ENCODE data around the gene DOK3.

Gene DOK3

GRCh38 chr5:177511796-177512675 is 2.4 kb upstream of the DOK3 start:
- no peak for DNase-seq

GRCh38 chr5:177511181-177511580 is 1.6 kb upstream of the DOK3 start:
- DNase-seq, result no peak

DNA sequence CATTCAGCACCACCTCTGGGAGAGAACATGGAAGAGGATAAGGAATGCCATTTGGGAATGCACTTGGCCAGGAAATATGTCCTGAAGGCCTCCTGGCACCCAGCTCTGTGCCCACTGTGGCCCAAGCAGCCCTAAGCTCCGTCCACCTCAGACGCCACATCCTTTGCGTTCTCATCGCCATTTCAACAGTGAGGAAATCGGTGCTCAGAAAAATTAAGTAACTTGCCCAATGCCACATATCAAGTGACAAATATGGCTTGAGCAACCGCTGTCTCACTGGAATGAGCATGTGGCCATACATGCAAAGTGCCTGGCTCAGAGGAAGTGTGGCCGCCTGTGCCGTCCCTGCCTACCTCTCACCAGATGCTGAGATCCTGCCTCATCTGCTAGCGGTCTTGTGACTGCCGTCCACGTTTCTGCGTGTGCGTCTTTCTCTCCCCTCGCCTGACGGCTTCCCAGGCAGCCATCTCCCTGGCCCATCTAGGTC is 984 bp upstream of the DOK3 start:
- no peak for DNase-seq

- no peak for DNase-seq
Observed at GRCh38 chr5:177509991-177510566, 453 bp upstream of the DOK3 start.

GRCh38 chr5:177508837-177509236 is 789 bp downstream of the DOK3 start:
- no peak for DNase-seq

GRCh38 chr5:177508221-177508611 is 1.4 kb downstream of the DOK3 start:
- no peak for DNase-seq

GRCh38 chr5:177507596-177508220 is 1.9 kb downstream of the DOK3 start:
- DNase-seq, result no peak

DNA sequence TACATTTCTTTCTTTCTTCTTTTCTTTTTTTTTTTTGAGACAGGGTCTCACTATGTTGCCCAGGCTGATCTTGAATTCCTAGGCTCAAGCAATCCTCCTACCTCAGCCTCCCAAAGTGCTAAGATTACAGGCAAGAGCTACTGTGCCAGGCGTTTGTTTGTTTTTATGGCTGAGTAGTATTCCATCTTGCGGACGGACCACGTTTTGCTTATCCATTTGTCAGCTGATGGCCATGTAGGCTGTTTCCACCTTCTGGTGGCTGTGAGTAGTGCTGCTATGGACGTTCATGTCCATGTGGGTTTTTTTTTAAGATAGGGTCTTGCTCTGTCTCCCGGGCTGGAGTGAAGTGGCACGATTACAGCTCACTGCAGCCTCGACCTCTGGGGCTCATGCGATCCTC is 2.5 kb downstream of the DOK3 start:
- DNase-seq, result no peak

DNA sequence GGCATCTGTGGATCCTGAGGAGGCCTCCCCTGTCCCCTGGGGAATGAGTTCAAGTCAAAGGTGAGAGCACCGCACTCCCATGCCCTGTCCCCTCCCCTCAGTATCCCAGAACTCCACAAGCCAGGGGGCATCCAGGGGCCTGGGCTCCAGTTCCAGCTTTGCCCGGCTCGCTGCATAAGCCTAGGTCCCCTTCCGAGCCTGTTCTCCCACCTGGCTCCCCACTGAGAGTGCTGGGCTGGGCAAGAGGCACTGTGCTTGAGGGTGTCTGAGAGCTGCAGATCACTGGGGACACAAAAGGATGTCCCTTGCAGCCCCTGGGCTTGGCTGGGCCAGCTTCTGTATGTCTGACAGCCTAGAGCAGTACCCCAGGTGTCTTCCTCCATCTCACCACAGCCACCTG is 4.6 kb downstream of the DOK3 start:
- no peak for DNase-seq

- no peak for DNase-seq
Observed at GRCh38 chr5:177504086-177505056, 5.3 kb downstream of the DOK3 start.

GRCh38 chr5:177503351-177504085 is 6.1 kb downstream of the DOK3 start:
- no peak for DNase-seq

DNA sequence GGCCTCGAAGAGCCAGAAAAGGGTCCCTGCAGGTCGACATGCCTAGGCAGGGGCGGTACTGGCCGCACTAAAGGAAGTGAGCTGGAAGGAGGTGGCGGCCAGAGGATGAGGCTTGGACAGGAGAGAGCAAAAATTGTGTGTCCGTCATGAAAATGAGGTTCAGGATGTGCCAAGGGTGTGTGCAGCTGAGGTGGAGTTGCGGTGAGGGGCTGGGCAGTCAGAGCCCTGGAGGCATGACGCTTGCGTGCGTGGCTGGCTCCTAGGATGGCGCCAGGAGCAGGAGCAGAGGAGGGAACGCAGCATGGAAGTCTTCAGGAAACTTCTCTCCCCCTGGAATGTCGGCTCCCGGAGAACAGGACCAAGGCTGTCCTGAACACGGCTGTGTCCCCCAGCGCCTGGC is 6.7 kb downstream of the DOK3 start:
- DNase-seq, result no peak

DNA sequence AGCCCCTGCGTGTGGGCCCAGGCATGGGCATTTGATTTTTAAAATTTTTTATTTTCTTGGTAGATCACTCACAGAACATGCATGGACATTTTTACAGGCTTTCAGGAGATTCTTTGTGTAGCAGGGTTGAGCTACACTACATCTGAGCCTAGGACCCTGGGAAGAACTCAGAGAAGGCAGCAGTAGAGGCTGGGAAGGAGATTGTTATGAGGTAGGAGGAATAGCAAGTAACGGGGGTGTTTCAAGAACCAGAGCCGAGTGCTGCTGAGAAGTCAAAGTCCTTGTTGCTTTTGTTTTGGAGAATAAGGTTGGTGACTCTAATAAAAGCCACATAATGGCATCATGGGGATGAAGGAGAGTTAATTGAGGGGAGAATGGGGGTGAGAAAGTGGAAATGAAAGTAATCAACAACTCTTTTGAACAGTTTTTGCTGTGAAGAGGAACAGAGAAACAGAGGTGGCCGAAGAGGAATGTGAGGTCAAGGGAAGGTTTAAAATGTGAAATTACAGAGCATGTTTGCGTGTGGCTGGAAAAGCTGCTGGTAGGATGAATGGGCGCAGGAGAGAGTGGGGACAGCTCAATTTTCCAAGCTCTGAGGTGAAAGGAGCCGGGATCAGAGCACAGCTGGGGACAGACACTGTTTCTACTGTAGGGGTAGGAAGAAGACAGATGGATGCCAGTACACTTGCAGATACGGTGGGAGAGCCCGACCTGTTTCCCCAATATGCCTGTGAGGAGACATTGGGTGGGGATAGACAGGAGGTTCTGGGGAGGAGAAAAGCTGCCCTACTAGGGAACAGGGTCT is 7.5 kb downstream of the DOK3 start:
- DNase-seq, result no peak

GRCh38 chr5:177500685-177501522 is 8.7 kb downstream of the DOK3 start:
- DNase-seq, result peak; percentile 96

- no peak for DNase-seq
Observed at GRCh38 chr5:177499842-177500241, 9.8 kb downstream of the DOK3 start.

- no peak for DNase-seq
Observed at GRCh38 chr5:177498013-177498787, 11.4 kb downstream of the DOK3 start.

DNA sequence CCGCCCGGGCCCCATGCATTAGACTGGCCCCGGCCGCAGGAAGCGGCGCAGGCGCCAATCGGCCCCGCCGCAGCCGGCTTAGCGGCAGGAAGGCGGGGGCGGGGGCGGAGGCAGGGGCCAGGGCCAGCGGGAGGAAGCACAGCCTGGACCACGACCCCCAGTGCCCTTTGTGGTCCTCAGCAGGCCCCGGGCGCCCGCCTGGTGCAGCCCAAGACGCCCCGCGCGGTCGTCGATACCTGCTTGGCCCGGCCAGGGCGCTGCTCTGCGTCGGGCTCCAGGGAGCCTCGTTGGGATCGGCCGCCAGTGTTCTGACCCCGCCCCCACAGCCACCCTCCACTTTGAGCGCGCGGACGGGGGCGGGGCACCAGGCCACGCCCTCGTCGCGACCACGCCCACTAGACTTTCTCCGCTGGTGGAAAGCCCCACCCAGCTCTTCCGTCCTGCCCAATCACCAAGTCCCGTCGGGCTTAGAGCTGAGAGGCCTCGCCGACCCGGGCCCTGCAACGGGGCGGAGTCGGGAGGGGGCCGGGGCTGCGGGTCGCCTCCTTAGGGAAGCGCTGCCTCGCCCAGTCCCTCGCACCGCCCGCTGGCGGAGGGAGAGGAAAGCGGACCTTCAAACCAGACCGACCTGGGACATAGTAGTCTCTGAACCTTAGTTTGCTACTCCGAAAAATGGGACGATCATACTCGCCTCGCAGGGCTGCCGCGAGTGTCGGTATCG is 12.2 kb downstream of the DOK3 start, which contains the start of gene PDLIM7:
TSS of gene PDLIM7 (minus strand) at position 313 of the 721 bp plus-strand sequence. CDS start 1,092 bp downstream, outside the sequence.
- DNase-seq, result peak; percentile 99

GRCh38 chr5:177496727-177497291 is 12.8 kb downstream of the DOK3 start:
- DNase-seq, result peak; percentile 97
